ENCODE measurements around the gene PHETA2.

Gene PHETA2, protein sequence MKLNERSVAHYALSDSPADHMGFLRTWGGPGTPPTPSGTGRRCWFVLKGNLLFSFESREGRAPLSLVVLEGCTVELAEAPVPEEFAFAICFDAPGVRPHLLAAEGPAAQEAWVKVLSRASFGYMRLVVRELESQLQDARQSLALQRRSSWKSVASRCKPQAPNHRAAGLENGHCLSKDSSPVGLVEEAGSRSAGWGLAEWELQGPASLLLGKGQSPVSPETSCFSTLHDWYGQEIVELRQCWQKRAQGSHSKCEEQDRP

DNA sequence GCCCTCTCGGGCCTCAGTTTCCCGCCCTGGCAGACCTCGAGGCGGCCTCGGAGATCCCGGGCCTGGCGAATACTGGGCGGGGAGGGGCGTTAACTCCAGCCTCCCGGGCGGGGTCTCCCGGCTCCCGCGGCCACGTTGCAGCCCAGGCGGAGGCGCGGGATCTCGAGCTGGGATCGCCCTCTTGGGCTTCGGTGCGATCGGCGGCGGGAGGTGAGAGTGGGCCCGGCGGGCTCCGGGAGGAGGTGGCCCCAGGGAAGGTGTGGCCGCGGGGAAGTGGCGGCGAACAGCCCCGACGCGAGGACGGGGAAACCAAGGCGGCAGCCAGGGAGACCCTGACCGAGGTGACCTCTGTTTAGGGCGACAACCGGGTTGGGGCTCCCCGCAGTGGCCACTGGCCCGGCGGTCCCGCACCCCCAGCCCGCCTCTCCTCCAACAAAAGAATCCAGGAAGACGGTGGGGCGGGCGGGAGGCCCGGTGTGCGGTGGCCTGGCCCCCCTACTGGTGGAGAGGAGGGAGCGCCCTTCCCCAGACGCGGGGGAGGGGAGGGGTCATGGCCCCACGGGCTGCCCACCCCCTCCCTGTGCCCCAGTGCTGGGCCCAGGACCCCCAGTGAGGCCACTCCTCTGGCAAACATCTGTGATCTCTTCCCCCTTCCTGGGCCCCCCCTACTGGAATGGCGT is at the start of gene PHETA2:
Gene PHETA2, plus strand, starts transcription at position 117 of the 680 bp plus-strand sequence. CDS start 3,046 bp downstream, outside the sequence.
- no peak for DNase-seq

- DNase-seq = no peak
Observed at GRCh38 chr22:42025421-42025820, 48.6 kb upstream of the PHETA2 start.

DNA sequence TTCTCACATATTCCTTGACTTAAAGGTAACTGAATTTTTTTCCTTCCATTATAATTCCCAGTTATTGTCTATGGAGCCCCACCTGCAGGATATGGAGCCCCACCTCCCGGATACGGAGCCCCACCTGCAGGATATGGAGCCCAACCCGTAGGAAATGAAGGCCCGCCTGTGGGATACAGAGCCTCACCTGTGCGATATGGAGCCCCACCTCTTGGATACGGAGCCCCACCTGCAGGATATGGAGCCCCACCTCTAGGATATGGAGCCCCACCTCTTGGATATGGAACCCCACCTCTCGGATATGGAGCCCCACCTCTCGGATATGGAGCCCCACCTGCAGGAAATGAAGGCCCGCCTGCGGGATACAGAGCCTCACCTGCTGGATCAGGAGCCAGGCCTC is 47.3 kb upstream of the PHETA2 start:
- no peak for DNase-seq

DNA sequence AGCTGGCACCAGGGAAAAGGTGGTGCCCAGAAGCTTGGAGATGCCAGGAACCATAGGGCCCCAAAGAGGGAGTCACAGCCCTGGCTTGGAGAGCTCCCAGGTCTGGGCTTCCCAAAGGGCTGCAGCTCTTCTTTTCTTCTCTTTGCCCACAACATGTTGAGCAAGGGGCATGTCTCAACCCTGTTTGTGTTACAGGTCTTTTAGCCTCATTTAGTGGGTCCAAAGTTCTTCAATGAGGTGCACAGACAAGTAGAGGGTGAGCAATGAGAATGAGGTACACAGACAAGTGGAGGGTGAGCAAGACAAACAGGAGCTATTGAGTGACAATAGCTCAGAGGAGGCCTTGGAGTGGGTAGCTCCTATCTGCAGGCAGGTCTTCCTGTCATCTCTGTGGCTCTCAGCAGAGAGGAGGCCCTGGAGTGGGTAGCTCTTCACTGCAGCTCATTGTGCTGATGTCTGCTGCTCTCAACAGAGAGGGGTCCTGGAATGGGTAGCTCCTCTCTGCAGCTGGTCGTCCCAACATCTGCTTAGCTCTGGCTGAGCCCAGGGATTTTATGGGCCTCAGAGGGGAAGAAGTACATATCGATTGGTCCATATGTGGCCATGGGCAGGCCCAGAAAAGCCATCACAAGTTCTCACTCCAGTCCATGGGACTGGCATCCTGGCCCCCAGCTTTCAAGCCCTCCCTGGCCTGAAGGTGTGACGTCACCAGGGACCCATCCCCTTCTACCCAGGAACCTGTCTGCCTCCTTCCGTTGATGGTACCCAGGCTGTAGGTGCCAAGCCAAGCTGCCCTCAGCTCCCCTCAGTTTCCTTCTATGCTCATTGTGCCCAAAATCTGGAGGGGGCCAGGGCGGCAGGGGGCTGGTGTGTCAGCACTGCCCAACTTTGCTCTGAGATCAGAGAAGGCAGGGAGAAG is 40.5 kb upstream of the PHETA2 start:
- DNase-seq = peak; percentile 7

DNA sequence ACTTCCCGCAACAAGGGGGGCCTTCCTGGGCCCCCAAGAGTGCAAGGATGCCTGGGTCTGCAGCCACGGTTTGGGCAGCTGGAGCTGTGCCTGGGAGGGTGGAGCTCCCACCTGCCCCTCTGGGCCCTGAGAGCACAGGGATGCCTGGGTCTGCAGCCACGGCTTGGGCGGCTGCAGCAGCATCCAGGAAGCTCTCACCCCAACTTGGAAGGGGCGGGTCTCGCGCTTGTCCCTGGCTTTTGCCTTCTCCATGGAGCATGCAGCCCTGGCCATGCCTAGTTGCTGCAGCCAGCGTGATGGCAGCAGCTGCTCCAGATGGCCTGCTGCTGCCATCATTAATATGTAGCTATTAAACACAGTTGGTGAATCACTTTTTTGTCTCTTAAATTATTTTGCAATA is 38.8 kb upstream of the PHETA2 start:
- DNase-seq = no peak

- DNase-seq = no peak
Observed at GRCh38 chr22:42039271-42039670, 34.8 kb upstream of the PHETA2 start.

DNA sequence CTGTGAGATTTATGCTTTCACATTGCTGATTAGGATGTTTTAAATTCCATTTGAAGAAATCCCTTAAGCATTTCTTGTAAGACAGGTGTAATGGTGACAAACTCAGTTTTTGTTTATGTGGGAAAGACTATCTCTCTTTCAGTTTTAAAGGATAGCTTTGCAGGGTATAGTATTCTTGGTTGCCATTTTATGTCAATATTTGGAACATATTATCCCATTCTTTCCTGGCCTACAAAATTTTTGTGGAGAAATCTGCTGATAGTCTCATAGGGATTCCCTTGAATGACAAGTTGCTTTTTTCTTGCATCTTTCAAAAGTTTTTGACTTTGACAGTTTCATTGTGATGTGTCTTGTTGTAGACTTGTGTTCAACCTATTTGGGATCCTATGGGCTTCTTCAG is 32.3 kb upstream of the PHETA2 start:
- no peak for DNase-seq

- DNase-seq = no peak
Observed at GRCh38 chr22:42050641-42051180, 23.3 kb upstream of the PHETA2 start.

GRCh38 chr22:42052765-42053164 is 21.3 kb upstream of the PHETA2 start:
- no peak for DNase-seq

DNA sequence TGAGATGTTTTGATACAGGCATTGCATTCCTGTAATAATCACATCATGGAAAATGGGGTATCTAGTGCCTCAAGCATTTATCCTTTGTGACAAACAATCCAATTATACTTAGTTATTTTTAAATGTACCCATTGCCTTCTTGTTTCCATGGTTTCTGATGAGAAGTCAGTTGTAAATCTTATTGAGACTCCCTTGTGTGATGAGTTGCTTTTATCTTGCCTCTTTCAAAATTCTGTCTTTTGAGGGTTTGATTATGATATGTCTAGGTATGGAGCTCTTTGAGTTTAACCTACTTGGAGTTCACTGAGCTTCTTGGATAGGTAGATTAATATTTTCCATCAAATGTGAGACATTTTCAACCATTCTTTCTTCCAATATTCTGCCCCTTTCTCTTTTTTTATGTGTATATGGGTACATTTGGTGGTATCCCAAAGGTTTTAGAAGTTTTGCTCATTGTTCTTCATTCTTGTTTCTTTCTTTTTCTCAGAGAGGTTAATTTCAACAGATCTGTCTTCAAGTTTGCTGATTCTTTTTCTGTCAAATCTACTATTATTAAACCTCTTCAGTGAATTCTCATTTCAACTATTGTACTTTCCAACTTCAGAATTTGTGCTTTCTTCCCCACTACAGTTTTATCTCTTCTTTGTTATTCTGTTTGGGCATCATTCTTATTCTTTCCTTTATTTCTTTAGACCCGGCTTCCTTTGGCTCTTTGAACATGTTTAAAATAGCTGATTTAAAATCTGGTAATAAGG is 17.1 kb upstream of the PHETA2 start:
- peak; percentile 9 for DNase-seq

GRCh38 chr22:42060489-42060888 is 13.6 kb upstream of the PHETA2 start:
- DNase-seq = no peak

- no peak for DNase-seq
Observed at GRCh38 chr22:42061041-42061440, 13.0 kb upstream of the PHETA2 start.

GRCh38 chr22:42062506-42063170 is 11.4 kb upstream of the PHETA2 start:
- DNase-seq = no peak

- DNase-seq = no peak
Observed at GRCh38 chr22:42064629-42065028, 9.4 kb upstream of the PHETA2 start.

DNA sequence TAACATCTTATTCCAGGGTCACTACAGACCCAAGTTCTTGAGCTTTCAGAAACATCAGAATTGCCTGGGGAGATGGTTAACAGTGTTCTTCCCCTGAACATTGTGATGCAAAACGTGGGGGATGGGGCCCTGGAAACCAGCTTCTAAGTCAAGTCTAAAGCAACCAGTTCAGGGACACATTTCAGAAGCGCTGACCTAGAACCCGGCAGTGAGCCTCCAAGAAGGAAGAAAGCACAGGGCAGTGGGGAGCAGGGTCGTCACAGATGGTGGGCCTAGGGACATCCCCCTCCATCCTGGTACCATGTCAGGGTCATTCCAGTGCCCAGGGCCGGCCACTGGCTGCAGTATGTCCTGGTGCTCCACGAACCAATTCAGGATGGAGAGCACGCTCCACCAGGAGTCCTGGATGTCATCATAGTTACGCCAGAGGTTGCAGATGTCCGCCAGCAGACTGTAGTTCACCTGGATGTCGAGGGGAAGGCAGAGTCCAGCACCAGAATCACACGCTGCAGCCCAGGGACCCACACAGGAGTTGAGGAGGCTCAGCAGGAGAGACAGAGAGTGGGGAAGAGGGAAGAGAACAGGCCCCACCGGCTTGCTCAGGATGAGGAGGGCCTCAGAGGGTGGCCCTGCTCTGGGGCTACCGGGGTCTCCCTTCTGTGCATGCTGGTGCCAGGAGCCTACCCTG is 8.5 kb upstream of the PHETA2 start:
- DNase-seq = no peak

DNA sequence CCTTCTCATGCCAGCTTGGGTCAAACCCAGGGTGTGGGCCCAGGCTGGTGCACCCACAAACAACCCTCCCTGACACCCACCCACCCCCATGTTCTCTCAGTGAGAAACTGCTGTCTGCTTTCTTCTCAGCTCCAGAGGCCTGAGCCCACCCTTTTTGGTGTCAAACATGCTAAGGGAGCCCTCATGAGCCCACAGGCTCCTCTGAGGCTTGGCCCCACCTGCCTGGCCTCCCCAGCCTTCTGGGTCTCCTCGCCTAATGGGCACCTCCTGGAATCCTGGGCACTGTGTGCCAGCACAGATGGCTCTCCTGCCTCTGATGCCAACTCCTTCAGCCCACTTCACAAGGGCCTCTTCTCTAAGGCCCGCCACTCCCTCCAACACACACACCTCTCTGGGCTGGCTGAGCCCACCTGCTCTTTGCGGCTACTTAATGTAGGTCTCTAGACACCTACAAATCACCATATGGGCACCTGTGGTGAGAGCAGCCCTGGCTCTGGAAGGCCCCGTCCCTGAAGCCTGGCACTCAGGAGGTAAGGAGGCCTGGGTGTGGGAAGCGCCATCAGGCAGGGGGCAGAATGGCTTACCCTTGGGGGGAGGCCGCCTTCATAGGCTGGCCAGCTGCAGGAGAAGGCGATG is 7.8 kb upstream of the PHETA2 start:
- no peak for DNase-seq

DNA sequence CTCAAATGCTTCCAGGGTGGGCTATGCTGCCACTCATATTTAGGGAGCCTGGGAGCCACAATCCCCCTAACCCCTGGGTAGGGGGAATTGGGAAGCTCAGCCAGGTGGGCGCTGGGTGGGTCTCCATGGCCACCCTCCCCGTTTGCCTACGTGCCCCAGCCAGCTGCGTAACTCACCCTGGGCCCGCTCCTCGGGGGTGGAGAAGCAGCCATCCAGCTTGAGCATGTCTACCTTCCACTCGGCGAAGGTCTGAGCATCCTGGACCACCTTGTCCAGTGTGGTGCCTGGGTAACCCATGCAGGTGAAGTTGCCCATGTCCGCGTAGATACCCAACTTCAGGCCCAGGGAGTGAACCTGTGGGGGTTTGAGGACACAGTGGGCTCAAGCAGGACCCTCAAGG is 7.1 kb upstream of the PHETA2 start:
- no peak for DNase-seq

GRCh38 chr22:42067671-42068251 is 6.3 kb upstream of the PHETA2 start:
- DNase-seq = no peak

DNA sequence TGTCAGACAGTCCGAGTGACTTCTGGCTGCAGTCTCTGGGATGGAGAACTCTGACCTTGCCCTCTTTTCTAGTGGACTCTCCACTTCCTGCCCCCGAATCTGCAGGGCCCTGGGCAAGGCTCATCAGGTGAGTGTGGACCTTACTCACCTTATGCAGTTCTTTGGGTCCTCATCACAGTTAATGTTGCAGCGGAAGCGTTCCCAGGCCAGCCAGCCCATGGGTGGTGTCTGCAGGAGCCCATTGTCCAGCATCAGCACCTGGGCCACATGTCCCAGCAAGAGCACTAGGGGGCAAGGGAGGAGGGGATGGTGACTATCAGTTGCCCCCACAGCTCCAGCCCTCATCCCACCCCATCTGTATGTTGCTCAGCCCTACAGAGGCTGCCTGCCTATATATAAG is 5.8 kb upstream of the PHETA2 start:
- no peak for DNase-seq

DNA sequence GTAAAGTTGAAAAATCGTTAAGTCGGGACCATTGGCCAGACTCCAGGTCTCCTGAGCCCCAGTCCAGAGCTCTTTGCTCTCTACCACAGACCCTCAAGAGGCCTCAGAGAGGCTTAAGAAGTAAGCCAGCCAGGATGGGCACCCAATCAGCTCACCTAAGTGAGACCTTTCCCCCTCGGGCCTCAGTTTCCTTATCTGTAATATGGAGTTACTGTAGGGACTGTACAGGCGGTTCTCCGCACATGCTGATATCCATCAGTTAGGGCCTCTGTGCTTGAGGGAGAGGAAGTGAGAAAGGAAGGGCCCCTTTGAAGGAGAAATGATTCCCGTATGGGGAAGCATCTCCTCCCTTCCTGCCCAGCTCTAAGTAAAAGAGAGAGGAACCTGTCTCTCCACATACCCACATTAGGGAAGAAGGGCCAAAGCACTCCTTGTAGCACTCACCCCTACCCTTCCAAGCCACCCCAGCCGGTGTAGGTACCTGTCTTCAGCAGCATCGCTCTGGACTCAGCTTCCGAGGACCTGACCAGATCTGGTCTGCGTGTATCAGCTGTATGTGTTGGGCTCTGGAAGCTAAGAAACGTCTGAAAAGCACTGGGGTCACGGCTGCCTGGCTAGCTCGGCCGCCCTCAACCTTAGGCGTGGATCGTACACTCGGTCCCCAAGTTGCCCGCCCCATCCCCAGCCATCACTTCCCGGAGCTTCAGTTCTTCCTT is 4.1 kb upstream of the PHETA2 start:
- DNase-seq = peak; percentile 78
